Measurements from ENCODE around the gene ERG28. TPM values are rescaled to one million over a fixed set of nuclear protein-coding genes. Genes with fewer than 3 reads are reported as not detected.

Gene ERG28
- total RNA-seq, 1 experiment from 2014 or later: 29.1 TPM

GRCh38 chr14:75672605-75673192 lies 12.0 kb upstream of the ERG28 start:
- no peaks in the 10 kb centered on the region for H3K4me1 Mint-ChIP-seq
- Histone ChIP-seq H3K14ac (ENCODE audit: insufficient read depth, low read length) (no peak overlapping the region), H3K9ac (ENCODE audit: extremely low read depth, insufficient read length, low read length) (no peak overlapping the region), H4K91ac (ENCODE audit: insufficient read length, low read depth, low read length) (no peak overlapping the region), H3K18ac (ENCODE audit: insufficient read length, low read depth, low read length) (no peak overlapping the region), H2BK15ac (ENCODE audit: low read depth, low read length) (no peak overlapping the region), H3K4me2 (ENCODE audit: insufficient read depth, insufficient read length, low read length) (no peak overlapping the region), H3K27ac (ENCODE audit: insufficient read length, low read depth, low read length) (no peak overlapping the region), H3K23me2 (ENCODE audit: insufficient read length, low read depth, low read length, poor library complexity, severe bottlenecking) (no peaks in the 10 kb centered on the region), H3K9me3 (ENCODE audit: control insufficient read depth, low read depth, low read length) (no peaks in the 10 kb centered on the region), H4K8ac (replicated peaks; ENCODE audit: insufficient read length, low read depth, low read length) (no peak overlapping the region), H3K79me1 (ENCODE audit: insufficient read depth, low read depth, low read length, poor library complexity, severe bottlenecking) (no peaks in the 10 kb centered on the region), H4K5ac (ENCODE audit: insufficient read length, low read depth, low read length) (no peak overlapping the region), H3K56ac (ENCODE audit: insufficient read length, low read depth, low read length) (no peak overlapping the region), H2BK12ac (ENCODE audit: insufficient read length, low read depth, low read length) (no peak overlapping the region), H3K79me2 (ENCODE audit: insufficient read depth, low read length) (no peaks in the 10 kb centered on the region), H2AFZ (ENCODE audit: low read length) (no peak overlapping the region), H3K4me1 (ENCODE audit: insufficient read depth, low read length) (no peaks in the 10 kb centered on the region), H2BK5ac (ENCODE audit: insufficient read length, low read length) (no peak overlapping the region), H4K20me1 (ENCODE audit: control insufficient read depth, insufficient read depth, insufficient read length) (no peaks in the 10 kb centered on the region), H2BK120ac (ENCODE audit: low read depth, low read length, poor library complexity, severe bottlenecking) (no peak overlapping the region), H2AK5ac (ENCODE audit: insufficient read length, low read length) (no peak overlapping the region), H3K4ac (ENCODE audit: low read depth, low read length) (no peak overlapping the region), H3K27me3 (ENCODE audit: insufficient read depth, low read length) (no peaks in the 10 kb centered on the region), H3T11ph (ENCODE audit: low read length) (no peak overlapping the region), H2BK20ac (ENCODE audit: low read depth, low read length, poor library complexity, severe bottlenecking) (no peak overlapping the region), H3K23ac (ENCODE audit: insufficient read length, low read depth, low read length) (no peak overlapping the region)
- no peaks in the 10 kb centered on the region for H3K27me3 Mint-ChIP-seq (ENCODE audit: low read depth)
- no peaks in the 10 kb centered on the region for H3K9me3 Mint-ChIP-seq
- no CpG with 5 or more reads among the region's 1 CpG for WGBS (ENCODE audit: extremely low coverage, insufficient read length, low lambda C conversion rate)
- no peak for DNase-seq
- peaks cover 8 to 35% (median 32%) of the 10 kb centered on the region in 3 experiments; a peak in 6 of 7 replicates for H3K36me3 Mint-ChIP-seq (ENCODE audit: insufficient read depth in 1 of 3, low read depth in 3 of 3)
- H3K27ac Mint-ChIP-seq: no peak overlapping the region
- no peak for TF ChIP-seq CTCF (conservative IDR thresholded peaks at IDR 0.05)
- no peak overlapping the region for H3K4me3 Mint-ChIP-seq
